HG03520 (cell line): Measurements from ENCODE around the gene FAM221A.
"Not testable (repeated sequence)": the region's sequence is repeated elsewhere in the genome, so short reads cannot be mapped to it uniquely, and the experiment has no call there.

Experiments
- ATAC-seq: cut with Tn5 transposase; IDR thresholded peaks from one replicate; pipeline ENCODE4 v1.9.1; 2021; ENCODE audit warnings: mild to moderate bottlenecking, moderate library complexity; ENCODE audit not compliant: unreplicated experiment

Gene FAM221A, protein sequence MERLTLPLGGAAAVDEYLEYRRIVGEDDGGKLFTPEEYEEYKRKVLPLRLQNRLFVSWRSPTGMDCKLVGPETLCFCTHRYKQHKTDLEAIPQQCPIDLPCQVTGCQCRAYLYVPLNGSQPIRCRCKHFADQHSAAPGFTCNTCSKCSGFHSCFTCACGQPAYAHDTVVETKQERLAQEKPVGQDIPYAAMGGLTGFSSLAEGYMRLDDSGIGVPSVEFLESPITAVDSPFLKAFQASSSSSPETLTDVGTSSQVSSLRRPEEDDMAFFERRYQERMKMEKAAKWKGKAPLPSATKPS

DNA sequence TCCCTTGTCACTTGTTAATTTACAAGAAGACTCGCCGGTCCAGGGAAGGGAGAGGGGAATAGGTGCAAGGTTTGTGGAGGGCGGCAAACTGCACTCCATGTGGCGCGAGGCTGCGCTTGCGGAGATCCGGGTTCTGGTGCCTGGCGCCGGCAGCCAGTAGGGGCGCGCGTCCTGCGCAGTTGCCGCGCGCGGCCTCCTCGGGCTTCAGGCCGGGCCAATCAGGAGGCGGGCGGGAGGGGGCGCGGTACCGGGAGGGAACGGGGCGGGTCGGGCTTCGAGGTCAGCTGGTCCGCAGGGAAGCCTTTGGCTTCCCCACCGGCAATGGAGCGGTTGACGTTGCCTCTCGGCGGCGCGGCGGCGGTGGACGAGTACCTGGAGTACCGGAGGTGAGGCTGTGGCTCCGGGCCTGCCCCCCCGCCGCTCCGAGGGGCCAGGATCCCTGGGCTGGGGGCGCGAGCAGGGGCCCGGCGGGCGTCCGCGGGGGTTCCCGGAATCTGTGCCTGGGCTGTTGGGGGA, at the start of gene FAM221A:
Gene FAM221A (plus strand): TSS at position 302 of the 516 bp plus-strand sequence. CDS start 20 bp downstream, at position 322.
- ATAC-seq, result peak; percentile 97

DNA sequence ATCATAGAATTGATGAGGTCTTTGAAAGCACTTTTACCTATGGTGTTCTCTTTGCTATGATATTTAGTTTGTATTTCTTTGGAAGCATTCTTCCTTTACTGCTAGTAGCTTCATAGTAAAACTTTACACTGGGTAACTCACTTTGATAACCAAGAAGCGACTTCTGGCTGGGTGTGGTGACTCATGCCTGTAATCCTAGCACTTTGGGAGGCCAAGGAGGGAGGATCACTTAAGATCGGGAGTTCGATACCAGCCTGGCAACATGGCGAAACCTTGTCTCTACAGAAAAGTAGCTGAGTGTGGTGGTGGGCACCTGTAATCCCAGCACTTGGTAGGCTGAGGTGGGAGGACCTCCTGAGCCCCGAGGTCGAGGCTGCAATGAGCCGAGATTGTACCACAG, 46.6 kb upstream of the FAM221A start:
- ATAC-seq, result no peak

DNA sequence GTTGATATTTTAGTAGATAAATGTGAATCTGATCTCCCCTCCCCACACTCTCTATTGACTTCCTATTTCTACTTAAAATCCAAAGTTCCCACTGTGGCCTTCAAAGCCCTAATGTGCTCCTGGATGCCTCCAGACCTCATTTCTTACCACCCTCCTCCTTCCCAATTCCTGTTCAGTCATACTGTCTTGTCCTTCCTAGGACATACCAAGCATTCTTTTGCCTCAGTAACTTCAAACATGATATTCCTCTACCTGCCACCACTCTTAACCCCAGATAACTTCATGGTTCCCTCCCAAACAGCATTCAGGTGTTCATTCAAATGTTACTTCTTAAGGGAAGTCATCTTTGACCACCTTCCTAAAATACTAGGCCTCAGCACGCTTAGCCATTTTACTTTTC, 34.2 kb upstream of the FAM221A start:
- ATAC-seq, result no peak

DNA sequence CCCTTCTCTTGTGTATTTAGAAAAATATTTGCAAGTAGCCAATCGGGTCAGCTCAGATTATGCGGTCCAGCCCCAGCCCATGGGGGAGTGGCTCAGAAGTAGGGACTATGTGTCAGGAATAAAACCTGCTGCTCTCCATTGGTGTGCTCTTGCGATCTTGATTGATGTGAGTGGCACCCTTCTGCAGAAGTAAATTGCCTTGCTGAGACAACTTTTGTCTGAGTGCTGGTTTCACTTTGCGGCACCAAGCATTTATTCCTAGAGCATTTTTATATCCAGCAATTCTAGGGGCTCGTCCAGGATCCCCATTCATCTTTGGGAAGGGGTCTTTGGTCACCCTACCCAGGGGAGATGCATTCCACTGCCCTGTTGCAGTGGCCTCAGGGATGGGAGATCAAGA, 26.1 kb upstream of the FAM221A start:
- no peak for ATAC-seq

DNA sequence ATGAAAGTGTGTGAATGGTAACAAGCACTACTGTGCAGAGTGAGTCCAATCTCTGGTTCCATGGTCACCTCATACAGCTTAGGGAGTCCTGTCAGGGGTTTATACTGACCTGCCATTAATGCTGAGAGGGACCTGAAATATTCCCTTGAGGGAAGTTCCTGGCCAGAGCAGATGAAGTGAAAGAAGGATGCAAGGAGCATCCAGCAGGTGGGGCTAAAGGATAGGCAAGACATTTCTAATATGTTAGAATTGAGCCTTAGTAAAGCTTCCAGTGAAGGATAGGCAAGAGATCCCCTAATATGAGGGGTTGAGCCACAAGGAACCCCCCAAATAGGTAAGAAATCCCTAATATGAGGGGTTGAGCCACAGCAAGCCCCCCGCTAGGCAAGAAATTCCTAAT, 25.5 kb upstream of the FAM221A start:
- no peak for ATAC-seq

DNA sequence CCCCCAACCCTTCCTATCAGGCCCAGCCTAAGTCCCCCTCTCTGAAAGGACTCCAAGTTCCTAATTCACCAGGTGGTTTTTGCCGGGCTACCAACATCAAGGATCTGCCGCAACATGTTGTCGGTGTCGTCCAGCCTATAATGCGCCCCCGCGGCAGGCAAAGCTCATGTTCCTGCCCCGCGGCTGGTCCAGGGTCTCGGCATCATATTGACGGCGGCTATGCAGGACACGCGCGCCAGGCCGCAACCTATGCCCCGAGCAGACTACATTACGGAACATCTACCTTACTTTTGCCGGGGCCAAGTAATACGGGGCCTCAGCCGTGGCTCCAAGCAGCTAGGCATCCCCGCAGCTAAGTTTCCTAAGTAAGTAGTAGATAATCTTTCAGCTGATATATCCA, 24.6 kb upstream of the FAM221A start:
- ATAC-seq, result no peak

DNA sequence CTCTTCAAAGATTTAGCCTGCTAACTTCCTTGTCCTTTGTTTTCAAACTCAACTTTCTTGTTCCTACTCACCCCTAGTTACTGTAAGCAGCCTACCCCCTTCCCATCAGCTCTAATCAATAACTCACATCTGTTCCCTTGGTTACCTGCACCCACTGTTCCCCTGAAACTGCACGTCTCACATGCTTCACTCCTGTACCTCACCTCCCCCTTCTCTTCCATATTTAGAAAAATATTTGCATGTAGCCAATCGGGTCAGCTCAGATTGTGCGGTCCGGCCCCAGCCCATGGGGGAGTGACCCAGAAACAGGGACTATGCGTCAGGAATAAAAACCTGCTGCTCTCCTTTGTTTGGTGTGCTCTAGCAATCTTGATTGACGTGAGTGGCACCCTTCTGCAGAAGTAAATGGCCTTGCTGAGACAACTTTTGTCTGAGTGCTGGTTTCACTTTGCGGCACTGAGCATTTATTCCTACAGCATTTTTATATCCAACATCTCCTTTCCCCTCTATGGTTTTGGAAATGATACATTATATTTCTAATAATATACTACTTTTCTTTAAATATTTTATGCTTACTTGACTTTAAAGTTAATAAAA, 21.1 kb upstream of the FAM221A start:
- no peak for ATAC-seq

DNA sequence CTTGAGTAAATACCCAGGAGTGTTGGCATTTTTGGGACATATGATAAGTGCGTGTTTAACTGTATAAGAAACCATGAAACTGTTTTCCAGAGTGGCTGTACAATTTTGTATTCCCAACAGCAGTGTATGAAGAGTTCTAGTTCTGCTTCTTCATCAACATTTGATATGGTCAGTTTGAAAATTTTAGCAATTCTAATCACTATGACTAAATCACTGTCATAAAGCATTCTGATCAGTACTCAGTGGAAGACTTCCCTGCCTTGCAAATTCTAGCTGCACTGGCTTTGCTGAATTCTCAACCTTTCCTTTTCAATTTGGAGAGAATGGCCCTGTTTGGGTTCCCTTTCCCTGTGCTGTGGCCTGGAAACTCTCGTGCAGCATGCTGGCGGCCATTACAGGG, 18.6 kb upstream of the FAM221A start:
- ATAC-seq, result no peak

DNA sequence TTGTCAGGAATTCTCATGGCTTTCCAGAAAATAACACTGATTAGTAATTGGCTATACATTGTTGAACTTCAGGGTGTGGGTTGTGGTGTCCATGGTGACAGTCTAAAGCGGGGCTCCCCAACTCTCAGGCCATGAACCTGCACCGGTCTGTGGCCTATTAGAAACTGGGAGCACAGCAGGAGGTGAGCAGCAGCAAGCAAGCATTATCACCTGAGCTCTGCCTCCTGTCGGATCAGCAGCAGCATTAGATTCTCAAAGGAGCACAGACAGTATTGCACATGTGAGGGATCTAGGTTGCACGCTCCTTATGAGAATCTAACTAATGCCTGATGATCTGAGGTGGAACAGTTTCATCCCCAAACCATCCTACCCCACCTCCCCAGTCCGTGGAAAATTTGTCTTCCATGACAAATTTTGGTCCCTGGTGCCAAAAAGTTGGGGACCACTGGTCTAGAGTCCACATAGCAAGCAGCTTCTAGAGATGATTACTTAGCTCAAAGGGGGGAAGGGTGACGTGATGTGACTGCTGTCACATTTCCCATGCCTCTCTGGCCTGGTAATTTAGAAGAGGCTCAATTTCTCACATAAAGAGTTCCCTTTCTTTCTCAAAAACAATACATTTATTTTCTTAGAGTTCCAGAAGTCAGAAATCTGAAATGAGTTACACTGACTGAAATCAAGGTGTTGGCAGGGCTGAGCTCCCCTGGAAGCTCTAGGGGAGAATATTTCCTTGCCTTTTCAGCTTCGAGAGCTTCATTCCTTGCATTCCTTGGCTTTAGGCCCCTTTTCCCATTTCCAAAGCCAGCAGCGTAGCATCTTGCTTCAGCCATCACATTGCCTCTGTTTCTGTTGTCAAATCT, 17.6 kb upstream of the FAM221A start:
- ATAC-seq, result no peak

DNA sequence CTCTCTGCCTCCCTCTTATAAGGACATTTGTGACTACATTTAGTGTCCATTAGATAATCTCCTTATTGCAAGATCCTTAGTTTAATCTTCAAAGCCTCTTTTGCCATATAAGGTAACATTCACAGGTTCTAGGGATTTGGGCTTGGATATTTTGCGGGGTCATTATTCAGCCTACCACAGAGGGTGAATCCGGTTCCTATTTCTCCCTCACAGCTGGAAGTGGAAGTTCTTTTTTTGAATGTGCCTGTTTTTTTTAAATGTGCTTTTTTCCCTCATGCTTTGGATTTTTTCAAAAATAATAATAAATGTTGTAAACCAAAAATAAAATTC, 17.1 kb upstream of the FAM221A start:
- no peak for ATAC-seq

DNA sequence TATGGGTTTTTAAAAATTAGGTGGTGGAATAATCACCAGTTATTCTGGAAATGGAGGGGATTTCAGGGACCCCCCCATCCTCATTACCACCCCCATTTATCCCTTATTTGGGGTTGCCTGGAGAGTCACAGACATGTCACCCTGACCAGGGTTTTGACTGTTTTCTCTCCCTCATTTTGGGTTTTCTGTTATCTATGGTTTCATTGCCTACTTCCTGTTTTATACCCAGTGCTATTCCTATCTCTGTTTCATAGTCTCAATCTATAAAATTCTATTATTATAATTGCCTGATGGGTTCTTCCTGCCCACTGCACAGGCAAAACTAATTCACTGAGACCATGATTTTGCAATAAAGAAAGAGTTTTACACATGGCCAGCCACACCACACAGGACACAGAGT, 15.9 kb upstream of the FAM221A start:
- no peak for ATAC-seq

DNA sequence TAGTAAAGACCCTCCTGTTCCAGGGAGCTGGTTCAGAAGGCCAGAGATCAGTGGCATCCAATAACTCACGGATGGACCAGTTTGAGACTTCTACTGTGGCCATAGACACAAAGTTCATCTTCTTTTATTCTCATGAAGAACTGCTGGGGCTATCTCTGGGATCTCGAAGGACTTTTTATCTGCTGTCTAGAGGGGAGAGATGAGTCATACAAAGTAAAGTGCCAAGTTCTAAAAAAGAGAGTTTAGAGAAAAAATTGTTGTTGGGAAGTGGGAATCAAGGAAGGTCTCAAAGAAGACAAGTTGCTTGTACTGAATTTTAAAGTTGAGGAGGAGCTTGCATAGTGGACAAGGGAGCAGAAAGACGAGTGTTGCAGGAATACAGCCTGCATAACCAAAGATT, 8.0 kb upstream of the FAM221A start:
- no peak for ATAC-seq

DNA sequence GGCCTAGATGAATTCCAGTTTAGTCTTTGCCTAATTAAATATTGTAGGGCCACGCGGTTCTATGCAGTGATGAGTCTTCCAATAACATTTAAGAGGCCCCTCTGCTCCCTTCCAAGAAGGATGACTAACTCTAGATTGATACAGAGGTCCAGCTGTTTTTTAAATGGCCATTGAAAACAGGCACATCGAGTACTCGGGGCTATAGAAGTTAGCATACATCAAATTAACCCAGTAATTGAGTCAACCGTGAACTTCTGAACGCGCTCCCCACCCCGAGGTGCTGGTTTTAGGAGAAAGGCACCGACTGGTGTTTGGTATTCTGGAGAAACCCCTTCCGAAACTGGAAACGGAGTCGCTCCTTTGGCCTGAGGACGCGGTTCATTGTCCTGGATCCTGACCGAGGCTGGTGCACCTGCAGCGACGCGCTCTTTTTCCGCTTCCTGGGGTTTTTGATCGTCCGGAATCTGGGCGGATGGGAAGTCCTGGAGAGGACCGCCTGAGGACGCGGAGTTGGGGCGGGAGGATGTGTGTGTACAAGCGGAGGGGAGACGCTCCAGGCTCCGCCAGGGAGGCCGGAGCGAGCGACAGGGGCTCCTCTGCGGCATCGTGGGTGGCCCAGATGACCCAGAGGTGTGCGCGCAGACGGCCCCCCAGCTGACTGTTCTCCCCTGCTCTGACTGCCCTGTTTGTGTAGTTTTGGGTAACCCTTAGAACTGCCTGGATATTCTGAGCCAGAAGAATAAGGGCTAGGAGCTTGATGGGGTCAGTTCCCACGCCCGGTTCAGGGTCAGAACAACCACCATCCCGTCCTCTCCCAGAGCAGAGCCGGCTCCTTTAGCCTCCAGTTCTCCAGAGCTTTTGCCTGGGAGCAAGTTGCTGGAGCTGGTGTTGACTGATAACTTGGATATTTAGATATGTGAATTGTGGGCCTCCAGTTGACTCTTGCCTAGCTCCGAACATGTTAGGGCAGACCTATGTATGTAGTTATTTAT, 711 bp downstream of the FAM221A start:
- peak; percentile 30 for ATAC-seq

DNA sequence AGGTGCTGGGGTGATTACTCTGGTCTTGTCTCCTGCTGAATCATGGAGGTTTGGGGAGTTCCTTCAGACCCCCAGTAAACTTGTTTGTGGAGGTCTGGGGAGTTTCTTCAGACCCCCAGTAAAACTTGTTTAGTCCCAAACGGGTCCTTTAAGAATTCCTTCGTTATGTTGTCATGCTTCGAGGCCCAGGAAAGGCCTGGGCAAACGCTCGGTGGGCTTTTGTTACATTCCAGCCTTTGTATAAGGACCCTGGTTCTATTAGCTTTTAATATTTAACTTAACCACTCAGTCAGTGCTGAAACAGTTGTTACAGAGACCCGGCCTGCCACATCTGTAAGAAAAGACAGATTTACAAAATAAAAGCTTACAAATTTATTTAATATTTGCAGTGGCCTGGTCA, 4.0 kb downstream of the FAM221A start:
- not testable (repeated sequence) for ATAC-seq

DNA sequence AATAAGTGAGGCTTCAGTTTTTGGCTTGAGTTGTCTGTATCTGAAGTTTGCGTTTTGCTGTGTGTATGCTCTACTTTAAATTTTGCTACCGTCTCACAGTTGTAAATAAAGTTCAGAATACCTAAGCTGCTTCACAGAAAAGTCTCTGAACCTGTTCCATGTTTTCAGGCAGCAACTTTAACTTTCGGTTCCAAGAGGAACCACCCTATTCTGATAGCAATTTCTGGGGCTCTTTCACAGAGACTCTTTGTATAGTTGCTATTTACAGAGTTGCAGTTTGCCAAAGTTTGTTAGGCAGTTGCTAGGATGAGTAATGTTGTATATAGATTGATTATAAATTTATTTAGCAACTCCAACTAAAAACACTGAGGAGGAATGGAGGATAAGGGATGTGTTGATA, 5.7 kb downstream of the FAM221A start:
- no peak for ATAC-seq

DNA sequence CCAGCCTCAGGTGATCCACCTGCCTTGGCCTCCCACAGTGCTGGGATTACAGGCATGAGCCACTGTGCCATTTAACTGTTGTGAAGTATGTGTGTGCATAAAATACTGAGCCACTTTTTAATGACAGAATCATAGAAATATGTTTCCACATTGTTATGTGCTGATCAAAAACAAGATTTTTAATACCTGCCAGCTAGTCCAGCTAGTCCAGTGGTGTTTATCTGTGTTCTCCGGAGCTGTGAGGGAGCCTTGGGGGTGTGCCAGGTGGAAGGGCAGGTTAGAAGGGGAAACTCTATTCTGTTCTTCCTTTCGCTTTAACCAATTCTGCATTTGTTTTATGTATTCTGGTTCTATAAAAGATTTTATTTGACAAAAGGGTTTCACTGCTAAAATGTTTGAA, 7.0 kb downstream of the FAM221A start:
- ATAC-seq, result no peak

DNA sequence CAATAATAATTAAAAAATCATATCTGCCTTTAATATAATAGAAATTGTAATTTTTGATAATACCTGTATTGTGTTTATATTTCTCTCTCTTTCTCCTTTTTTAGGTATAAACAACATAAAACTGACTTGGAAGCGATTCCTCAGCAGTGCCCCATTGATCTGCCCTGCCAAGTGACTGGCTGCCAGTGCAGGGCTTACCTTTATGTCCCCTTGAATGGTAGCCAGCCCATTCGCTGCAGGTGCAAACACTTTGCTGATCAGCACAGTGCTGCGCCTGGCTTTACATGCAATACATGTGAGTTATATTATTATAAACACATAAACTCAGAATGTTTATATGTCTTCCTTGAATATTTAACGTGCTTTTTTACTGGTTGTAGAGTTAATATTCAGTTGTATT, 9.2 kb downstream of the FAM221A start:
- no peak for ATAC-seq

DNA sequence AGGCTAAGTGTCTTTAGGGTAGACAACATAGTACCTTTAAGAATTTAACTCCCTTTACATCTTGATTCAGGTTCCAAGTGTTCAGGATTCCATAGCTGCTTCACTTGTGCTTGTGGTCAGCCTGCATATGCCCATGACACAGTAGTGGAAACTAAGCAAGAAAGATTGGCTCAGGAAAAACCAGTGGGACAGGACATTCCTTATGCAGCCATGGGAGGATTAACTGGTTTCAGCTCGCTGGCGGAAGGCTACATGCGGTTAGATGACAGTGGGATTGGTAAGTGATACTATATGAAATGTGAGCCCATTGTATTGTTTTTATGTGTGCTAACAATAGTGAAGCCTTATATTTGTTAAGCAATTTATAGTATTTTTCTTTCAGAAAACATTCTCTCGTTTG, 11.3 kb downstream of the FAM221A start:
- no peak for ATAC-seq

DNA sequence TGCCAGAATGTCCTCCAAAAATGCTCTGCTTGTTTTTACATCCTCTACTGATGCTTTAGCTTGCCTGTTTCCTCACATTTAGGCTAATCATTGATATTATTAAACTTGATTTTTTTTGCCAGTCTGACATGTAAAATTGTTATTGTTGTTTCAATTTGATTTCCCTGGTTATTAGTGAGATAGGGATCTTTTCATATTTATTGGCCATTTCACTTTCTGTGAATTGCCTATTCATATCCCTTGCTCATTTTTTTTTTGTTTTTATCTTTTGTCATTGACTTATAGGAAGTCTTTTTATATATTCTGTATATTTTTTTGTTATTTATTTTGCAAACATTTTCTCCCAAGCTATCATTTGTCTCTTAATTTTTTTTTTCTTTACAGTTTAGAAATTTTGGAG, 13.2 kb downstream of the FAM221A start:
- ATAC-seq, result no peak

DNA sequence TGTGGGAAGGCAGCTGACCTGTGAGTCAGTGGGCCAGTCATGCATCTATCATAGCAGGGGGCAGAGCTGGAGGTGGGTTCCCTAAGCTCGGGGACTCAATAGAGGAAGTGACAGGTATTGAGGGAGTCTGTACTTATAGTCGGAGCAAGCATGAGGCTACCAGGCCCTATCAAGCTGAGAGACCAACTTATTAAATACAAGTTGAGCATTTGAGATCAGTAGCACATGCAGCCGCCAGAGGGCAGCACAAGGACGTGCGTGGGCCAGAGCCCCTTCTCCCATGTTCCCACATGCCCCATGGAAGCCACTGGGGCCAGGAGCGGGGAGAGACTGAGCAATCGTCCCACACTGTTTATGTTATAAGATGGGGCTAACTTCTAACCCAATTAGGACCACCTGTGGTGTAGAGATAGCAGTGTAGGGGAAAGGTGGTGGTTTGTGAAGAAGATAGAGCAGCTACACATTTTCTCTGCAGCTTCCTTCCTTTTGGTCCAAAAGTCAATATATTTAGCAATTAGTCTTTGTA, 17.0 kb downstream of the FAM221A start:
- ATAC-seq, result peak; percentile 71
